Measurements from ENCODE around the gene KLHDC7B. TPM values are rescaled to one million over a fixed set of nuclear protein-coding genes. Genes with fewer than 3 reads are reported as not detected.

Gene KLHDC7B
- total RNA-seq, 2 experiments from 2014 or later: 5.8 to 6.8 TPM

- no peak overlapping the region for H3K27ac Mint-ChIP-seq
These were observed 22.3 kb upstream of the KLHDC7B start for GRCh38 chr22:50523458-50523805.

GRCh38 chr22:50523806-50524675 is 21.7 kb upstream of the KLHDC7B start:
- Mint-ChIP-seq H3K27me3 (no peaks in the 10 kb centered on the region), H3K9me3 (no peaks in the 10 kb centered on the region), H3K4me1 (ENCODE audit: low read depth) (peaks cover 25% of the 10 kb centered on the region), H3K27ac (peak overlapping the region; percentile 86), H3K4me3 (peak overlapping the region; percentile 94), H3K36me3 (ENCODE audit: low read depth) (peaks cover 36% of the 10 kb centered on the region)
- intact Hi-C loops (cut with micrococcal nuclease): no loop called here
- DNase-seq (no peak), ATAC-seq (no peak)
- TF ChIP-seq CTCF (IDR thresholded peaks at IDR 0.05): no peak
- ChIA-PET CTCF (interaction anchor here (1.4 to 4.3 kb wide), 10 partner anchors 9 to 318 kb away, joined by 3 to 80 read pairs (median 21); partner anchors contain the start of genes KLHDC7B, LMF2, NCAPH2 and SYCE3), POLR2A (interaction anchor here (0.8 to 6.7 kb wide), 16 partner anchors 8 to 333 kb away, joined by 3 to 175 read pairs (median 20); partner anchors contain the start of genes CHKB, KLHDC7B, LMF2 and NCAPH2)

More at GRCh38 chr22:50523458-50523805, 22.3 kb upstream of the KLHDC7B start:
- no peaks in the 10 kb centered on the region for H3K9me3 Mint-ChIP-seq
- no peak for ATAC-seq
- no peak for TF ChIP-seq CTCF (IDR thresholded peaks at IDR 0.05)
- H3K27me3 Mint-ChIP-seq: no peaks in the 10 kb centered on the region
- intact Hi-C loops (cut with micrococcal nuclease): no loop called here
- POLR2A ChIA-PET: interaction anchor here (0.8 to 5.8 kb wide), 7 partner anchors 8 to 97 kb away, joined by 3 to 111 read pairs (median 21); partner anchors contain the start of genes LMF2, NCAPH2, SBF1 and SYCE3
- DNase-seq: no peak
- CTCF ChIA-PET: no interaction called here
- H3K36me3 Mint-ChIP-seq (ENCODE audit: low read depth): peaks cover 31% of the 10 kb centered on the region
- peak overlapping the region; percentile 94 for H3K4me3 Mint-ChIP-seq
- peaks cover 23% of the 10 kb centered on the region for H3K4me1 Mint-ChIP-seq (ENCODE audit: low read depth)

- no peaks in the 10 kb centered on the region for H3K27me3 Mint-ChIP-seq
- POLR2A ChIA-PET: interaction anchor here (0.8 to 6.7 kb wide), 20 partner anchors 9 to 334 kb away, joined by 3 to 175 read pairs (median 14); partner anchors contain the start of genes CHKB, HDAC10, KLHDC7B and LMF2
- no peak for DNase-seq
- peak overlapping the region; percentile 94 for H3K4me3 Mint-ChIP-seq
- H3K36me3 Mint-ChIP-seq (ENCODE audit: low read depth): peaks cover 32% of the 10 kb centered on the region
- peaks cover 25% of the 10 kb centered on the region for H3K4me1 Mint-ChIP-seq (ENCODE audit: low read depth)
- intact Hi-C loops (cut with micrococcal nuclease): loop anchor here (5.0 kb wide), 1 partner anchor 58 kb away; the partner anchor contains the start of gene CHKB
- CTCF ChIA-PET: interaction anchor here (1.3 to 4.3 kb wide), 16 partner anchors 10 to 318 kb away, joined by 3 to 80 read pairs (median 14); partner anchors contain the start of genes HDAC10, KLHDC7B, LMF2 and MAPK12
- TF ChIP-seq CTCF (IDR thresholded peaks at IDR 0.05): no peak
- no peak for ATAC-seq
- peak overlapping the region; percentile 86 for H3K27ac Mint-ChIP-seq
- no peaks in the 10 kb centered on the region for H3K9me3 Mint-ChIP-seq
These were observed 21.0 kb upstream of the KLHDC7B start for GRCh38 chr22:50524676-50525103.

- Mint-ChIP-seq H3K4me1 (ENCODE audit: low read depth) (peaks cover 25% of the 10 kb centered on the region), H3K27me3 (no peaks in the 10 kb centered on the region), H3K4me3 (peak within 1 kb of the TSS; percentile 94), H3K9me3 (no peaks in the 10 kb centered on the region), H3K36me3 (ENCODE audit: low read depth) (peaks cover 28% of the 10 kb centered on the region), H3K27ac (peak within 1 kb of the TSS; percentile 88)
- intact Hi-C loops (cut with micrococcal nuclease): loop anchor here (5.0 kb wide), 1 partner anchor 57 kb away; the partner anchor contains the start of gene CHKB
- DNase-seq: peak; percentile 99
- ChIA-PET CTCF (interaction anchor here (0.6 to 4.3 kb wide), 49 partner anchors 10 to 563 kb away, joined by 3 to 80 read pairs (median 4); partner anchors contain the start of genes ARSA, CHKB, HDAC10 and KLHDC7B), POLR2A (interaction anchor here (0.8 to 6.7 kb wide), 37 partner anchors 10 to 335 kb away, joined by 3 to 175 read pairs (median 4); partner anchors contain the start of genes ADM2, ARSA, CHKB and CPT1B)
- peak; percentile 59 for ATAC-seq
- TF ChIP-seq CTCF (IDR thresholded peaks at IDR 0.05): no peak
These were observed 20.4 kb upstream of the KLHDC7B start, which contains the start of gene SCO2 for GRCh38 chr22:50525104-50525857. SCO2 (minus strand) TSS chr22:50525598; CDS start chr22:50524411, 1,187 bp downstream.

All from activated CD8-positive, alpha-beta T cell treated with anti-CD3 and anti-CD28 coated beads for 36 hours (primary cell).